Activated CD8-positive, alpha-beta T cell treated with anti-CD3 and anti-CD28 coated beads for 36 hours (primary cell): ENCODE measurements around the gene RNPS1. TPM values are rescaled to one million over a fixed set of nuclear protein-coding genes. Genes with fewer than 3 reads are reported as not detected.
A peak's percentile ranks its signal among the peaks of the same experiment; 100 is the strongest.

Experiments
- ATAC-seq: fragments of 200-7000 bp; cut with Tn5 transposase; one replicate; pipeline ENCODE4 v1.10.0; 2021; ENCODE audit warnings: mild to moderate bottlenecking, moderate library complexity
- CTCF ChIA-PET: fragments of 350-600 bp; sonication (Branson Sonifier 250); formaldehyde crosslinking; loops from one replicate; lab custom pipeline; 2021; ENCODE audit warnings: antibody characterized with exemption; lab: Charles Lee
- POLR2A ChIA-PET: fragments of 350-600 bp; sonication (Branson Sonifier 250); formaldehyde crosslinking; loops from one replicate; lab custom pipeline; 2021; ENCODE audit warnings: antibody characterized with exemption; lab: Charles Lee
- DNase-seq: peaks from one replicate; pipeline ENCODE4 v3.0.0-alpha.2; 2020
- H3K27ac Mint-ChIP-seq: one replicate; pipeline ENCODE4 v1.8.0; 2021; ENCODE audit warnings: mild to moderate bottlenecking, mixed read lengths
- H3K27me3 Mint-ChIP-seq: one replicate; pipeline ENCODE4 v1.8.0; 2021; ENCODE audit warnings: mixed read lengths
- H3K36me3 Mint-ChIP-seq: one replicate; pipeline ENCODE4 v1.8.0; 2021; ENCODE audit warnings: low read depth, mixed read lengths
- H3K4me1 Mint-ChIP-seq: one replicate; pipeline ENCODE4 v1.8.0; 2021; ENCODE audit warnings: low read depth, mixed read lengths
- H3K4me3 Mint-ChIP-seq: one replicate; pipeline ENCODE4 v1.8.0; 2021; ENCODE audit warnings: mild to moderate bottlenecking, moderate library complexity, mixed read lengths
- H3K9me3 Mint-ChIP-seq: one replicate; pipeline ENCODE4 v1.8.0; 2021; ENCODE audit warnings: mixed read lengths
- CTCF ChIP-seq: fragments of 200-600 bp; IDR thresholded peaks from one replicate; pipeline ENCODE4 v1.8.0; 2022; ENCODE audit warnings: antibody characterized with exemption, mild to moderate bottlenecking
- intact Hi-C: fragments of 100-400 bp; cut with micrococcal nuclease; formaldehyde crosslinking; loops from one replicate; pipeline ENCODE4 v1.10.0; 2022
- total RNA-seq, 2 experiments: library from RNA; stranded (reverse); gene quantifications; one replicate each; pipeline ENCODE4 v1.2.3, GENCODE V29; 2021

Gene RNPS1
- total RNA-seq, 2 experiments from 2014 or later, result 334 to 358 TPM

- peak within 1 kb of the TSS; percentile 92 for H3K4me3 Mint-ChIP-seq
- peak within 1 kb of the TSS; percentile 94 for H3K27ac Mint-ChIP-seq
- ChIA-PET POLR2A (interaction anchor here (1.0 to 2.6 kb wide), 6 partner anchors 9 to 223 kb away, joined by 3 to 17 read pairs (median 6); partner anchors contain the start of genes MLST8 and TRAF7), CTCF (interaction anchor here (1.0 to 1.5 kb wide), 4 partner anchors 9 to 62 kb away, joined by 3 to 5 read pairs (median 4); partner anchors contain the start of genes MLST8 and TRAF7)
- no peak for ATAC-seq
- H3K9me3 Mint-ChIP-seq, result no peaks in the 10 kb centered on the region
- TF ChIP-seq CTCF, result no peak
- H3K4me1 Mint-ChIP-seq, result peaks cover 21% of the 10 kb centered on the region
- peaks cover 29% of the 10 kb centered on the region for H3K36me3 Mint-ChIP-seq
- intact Hi-C loops, result no loop called here
- no peaks in the 10 kb centered on the region for H3K27me3 Mint-ChIP-seq
- no peak for DNase-seq
Observed at GRCh38 chr16:2214719-2214968, 53.3 kb downstream of the RNPS1 start, which contains the start of gene PGP. PGP (minus strand) TSS chr16:2214840; CDS start chr16:2214777, 63 bp downstream.

GRCh38 chr16:2213817-2214718 lies 53.9 kb downstream of the RNPS1 start:
- no peaks in the 10 kb centered on the region for H3K9me3 Mint-ChIP-seq
- ChIA-PET CTCF (interaction anchor here (1.0 to 1.4 kb wide), 3 partner anchors 8 to 61 kb away, joined by 3 to 5 read pairs (median 3); partner anchors contain the start of genes MLST8 and TRAF7), POLR2A (interaction anchor here (0.6 to 2.6 kb wide), 6 partner anchors 9 to 61 kb away, joined by 3 to 17 read pairs (median 6); partner anchors contain the start of genes MLST8 and TRAF7)
- peak overlapping the region; percentile 84 for H3K4me3 Mint-ChIP-seq
- no peak overlapping the region for H3K27ac Mint-ChIP-seq
- peaks cover 31% of the 10 kb centered on the region for H3K36me3 Mint-ChIP-seq
- ATAC-seq (no peak), DNase-seq (no peak)
- peaks cover 21% of the 10 kb centered on the region for H3K4me1 Mint-ChIP-seq
- H3K27me3 Mint-ChIP-seq, result no peaks in the 10 kb centered on the region
- intact Hi-C loops, result no loop called here
- no peak for TF ChIP-seq CTCF

GRCh38 chr16:2212362-2213324 lies 55.3 kb downstream of the RNPS1 start:
- H3K27me3 Mint-ChIP-seq, result no peaks in the 10 kb centered on the region
- no peak for TF ChIP-seq CTCF
- intact Hi-C loops, result no loop called here
- POLR2A ChIA-PET, result interaction anchor here (10.2 kb wide), 1 partner anchor 58 kb away, joined by 95 read pairs; the partner anchor contains the start of gene TRAF7
- CTCF ChIA-PET, result no interaction called here
- no peak for DNase-seq
- H3K36me3 Mint-ChIP-seq, result peaks cover 41% of the 10 kb centered on the region
- peak overlapping the region; percentile 84 for H3K4me3 Mint-ChIP-seq
- H3K9me3 Mint-ChIP-seq, result no peaks in the 10 kb centered on the region
- peak overlapping the region; percentile 25 for H3K27ac Mint-ChIP-seq
- peaks cover 22% of the 10 kb centered on the region for H3K4me1 Mint-ChIP-seq
- no peak for ATAC-seq

GRCh38 chr16:2211923-2212347 lies 56.0 kb downstream of the RNPS1 start:
- Mint-ChIP-seq H3K27me3 (no peaks in the 10 kb centered on the region), H3K27ac (peak overlapping the region; percentile 11), H3K4me1 (peaks cover 28% of the 10 kb centered on the region), H3K36me3 (peaks cover 43% of the 10 kb centered on the region), H3K4me3 (peak overlapping the region; percentile 38), H3K9me3 (no peaks in the 10 kb centered on the region)
- ATAC-seq (no peak), DNase-seq (no peak)
- intact Hi-C loops, result no loop called here
- no peak for TF ChIP-seq CTCF
- ChIA-PET CTCF (no interaction called here), POLR2A (interaction anchor here (1.2 to 10.2 kb wide), 2 partner anchors 51 to 57 kb away, joined by 4 to 95 read pairs; partner anchors contain the start of gene TRAF7)
